ENCODE data around the gene SENP6.
"Not testable (repeated sequence)": the region's sequence is repeated elsewhere in the genome, so short reads cannot be mapped to it uniquely, and the experiment has no call there.

SENP6 gene

DNA sequence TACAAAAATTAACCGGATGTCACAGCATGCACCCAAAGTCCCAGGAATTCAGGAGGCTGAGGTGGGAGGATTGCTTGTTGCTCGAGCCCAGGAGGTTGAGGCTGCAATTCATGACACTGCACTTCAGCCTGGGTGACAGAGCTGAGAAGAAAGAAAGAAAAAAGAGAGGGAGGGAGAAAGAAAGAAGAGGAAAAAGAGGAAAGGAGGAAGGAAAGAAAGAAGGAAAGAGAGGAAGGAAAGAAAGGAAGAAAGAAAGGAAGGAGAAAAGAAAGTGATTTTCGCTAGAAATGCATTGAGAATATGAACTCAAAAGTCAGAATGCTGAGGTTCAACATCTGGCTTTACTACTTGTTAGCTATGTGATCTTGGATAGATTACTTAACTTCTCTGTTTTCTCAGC lies 6.6 kb downstream of the SENP6 start:
- DNase-seq (ENCODE audit: low read depth in 2 of 2), result no peak

- no peak for DNase-seq (ENCODE audit: low read depth in 2 of 2)
Observed at GRCh38 chr6:75608956-75609533, 7.4 kb downstream of the SENP6 start.

DNA sequence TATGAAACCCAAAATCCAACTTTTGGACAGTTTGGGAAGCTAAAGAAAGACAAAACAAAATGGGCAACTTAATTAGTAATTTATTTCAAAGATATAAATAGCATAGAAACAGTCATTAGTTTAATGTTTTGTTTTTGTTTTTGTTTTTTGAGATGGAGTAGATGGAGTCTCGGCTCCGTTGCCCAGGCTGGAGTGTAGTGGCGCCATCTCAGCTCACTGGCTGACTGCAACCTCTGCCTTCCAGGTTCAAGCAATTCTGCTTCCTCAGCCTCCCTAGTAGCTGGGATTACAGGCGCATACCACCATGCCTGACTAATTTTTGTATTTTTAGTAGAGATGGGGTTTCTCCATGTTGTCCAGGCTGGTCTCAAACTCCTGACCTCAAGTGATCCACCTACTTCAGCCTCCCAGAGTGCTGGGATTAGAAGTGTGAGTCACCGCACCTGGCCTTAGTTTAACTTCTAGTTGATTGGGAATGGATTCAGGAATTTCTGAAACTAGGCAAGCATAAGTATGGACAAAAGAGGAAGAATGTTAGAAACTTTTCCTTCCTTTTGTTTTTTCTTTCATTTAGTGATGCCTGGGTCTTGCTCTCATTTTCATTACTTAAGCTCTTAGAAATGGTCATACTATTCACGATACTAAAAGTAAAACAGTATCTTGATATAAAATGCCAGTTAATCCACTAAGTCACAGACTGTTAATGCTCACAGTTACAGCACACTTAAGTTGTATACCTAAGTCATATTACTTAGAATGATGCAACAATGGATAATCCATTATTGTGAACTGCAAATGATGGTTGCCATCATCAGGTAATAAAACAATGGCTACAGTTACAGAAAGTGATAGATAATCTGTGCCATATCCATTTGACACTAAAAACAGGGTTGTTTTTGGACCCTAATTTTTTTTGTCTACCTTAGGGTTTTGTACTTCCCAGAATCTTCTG lies 8.2 kb downstream of the SENP6 start:
- DNase-seq (ENCODE audit: low read depth in 2 of 2), result no peak

DNA sequence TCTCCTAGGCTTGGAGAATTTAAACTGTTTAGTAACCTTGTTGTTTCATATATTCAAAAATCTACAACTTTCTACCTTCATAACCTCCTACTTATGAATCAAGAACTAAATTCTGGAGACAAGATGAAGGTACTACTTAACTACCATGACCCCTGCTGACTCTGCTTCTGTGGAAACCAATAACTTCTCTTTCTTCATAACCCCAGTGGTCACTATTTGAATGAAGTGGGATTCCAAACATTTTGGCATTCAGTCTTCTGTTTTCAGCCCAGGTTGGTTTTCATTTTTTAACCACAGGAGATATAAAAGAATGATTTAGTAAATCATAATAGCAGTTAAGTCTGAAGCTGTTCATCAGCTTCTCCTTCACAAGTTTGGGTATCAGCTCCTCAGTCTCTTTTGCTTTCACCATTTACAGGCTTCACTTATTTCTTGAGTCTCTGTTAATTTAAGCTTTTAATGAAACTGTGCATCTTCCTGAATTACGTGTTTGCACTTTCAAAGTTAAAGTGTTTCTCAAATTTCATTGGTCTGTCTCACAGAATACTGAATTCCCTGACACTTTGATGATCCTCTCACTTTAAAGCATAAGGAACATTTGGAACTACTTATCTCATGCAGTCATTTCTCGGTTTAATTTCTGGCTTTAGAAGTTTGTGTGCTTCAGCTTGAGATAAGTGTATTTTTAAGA lies 9.5 kb downstream of the SENP6 start:
- no peak for DNase-seq (ENCODE audit: low read depth in 2 of 2)

DNA sequence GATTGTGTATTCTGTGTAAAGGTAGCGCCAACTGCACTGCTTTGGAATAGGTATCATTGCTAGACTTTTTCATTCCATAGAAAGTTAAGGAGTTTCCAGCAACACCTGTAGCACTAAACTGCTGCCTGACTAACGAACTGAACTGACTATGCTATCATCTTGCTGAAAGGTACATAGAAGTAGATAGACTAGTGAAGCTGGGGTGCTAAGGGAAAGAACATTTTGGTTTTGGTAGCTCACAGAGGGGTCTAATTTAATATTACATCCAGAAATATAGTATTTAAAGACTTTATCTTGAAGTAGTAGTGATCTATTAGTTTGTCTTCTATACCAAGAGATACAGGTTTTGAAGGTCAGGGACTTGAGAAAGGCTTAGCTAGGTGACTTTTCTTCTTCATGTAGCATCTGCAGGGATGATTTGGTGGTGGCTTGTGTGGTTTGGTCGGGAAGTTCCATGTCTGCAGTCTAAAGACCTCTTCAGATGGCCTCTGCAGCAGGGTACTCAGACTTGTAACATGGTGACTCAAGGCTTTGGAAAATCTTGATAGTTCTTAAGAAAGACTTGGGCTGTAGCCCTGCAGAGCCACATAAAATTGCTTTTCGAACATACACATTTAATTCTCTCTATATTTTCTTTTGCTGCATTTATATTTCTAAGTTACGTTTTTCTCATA lies 10.2 kb downstream of the SENP6 start:
- DNase-seq (ENCODE audit: low read depth in 2 of 2), result peak; percentile 4 to 18

GRCh38 chr6:75612434-75612833 lies 10.8 kb downstream of the SENP6 start:
- no peak for DNase-seq (ENCODE audit: low read depth in 2 of 2)

GRCh38 chr6:75613056-75613501 lies 11.4 kb downstream of the SENP6 start:
- no peak for DNase-seq (ENCODE audit: low read depth in 2 of 2)

- no peak for DNase-seq (ENCODE audit: low read depth in 2 of 2)
Observed at GRCh38 chr6:75618437-75618836, 16.8 kb downstream of the SENP6 start.

GRCh38 chr6:75619230-75619899 lies 17.7 kb downstream of the SENP6 start:
- DNase-seq (ENCODE audit: low read depth in 2 of 2), result no peak

DNA sequence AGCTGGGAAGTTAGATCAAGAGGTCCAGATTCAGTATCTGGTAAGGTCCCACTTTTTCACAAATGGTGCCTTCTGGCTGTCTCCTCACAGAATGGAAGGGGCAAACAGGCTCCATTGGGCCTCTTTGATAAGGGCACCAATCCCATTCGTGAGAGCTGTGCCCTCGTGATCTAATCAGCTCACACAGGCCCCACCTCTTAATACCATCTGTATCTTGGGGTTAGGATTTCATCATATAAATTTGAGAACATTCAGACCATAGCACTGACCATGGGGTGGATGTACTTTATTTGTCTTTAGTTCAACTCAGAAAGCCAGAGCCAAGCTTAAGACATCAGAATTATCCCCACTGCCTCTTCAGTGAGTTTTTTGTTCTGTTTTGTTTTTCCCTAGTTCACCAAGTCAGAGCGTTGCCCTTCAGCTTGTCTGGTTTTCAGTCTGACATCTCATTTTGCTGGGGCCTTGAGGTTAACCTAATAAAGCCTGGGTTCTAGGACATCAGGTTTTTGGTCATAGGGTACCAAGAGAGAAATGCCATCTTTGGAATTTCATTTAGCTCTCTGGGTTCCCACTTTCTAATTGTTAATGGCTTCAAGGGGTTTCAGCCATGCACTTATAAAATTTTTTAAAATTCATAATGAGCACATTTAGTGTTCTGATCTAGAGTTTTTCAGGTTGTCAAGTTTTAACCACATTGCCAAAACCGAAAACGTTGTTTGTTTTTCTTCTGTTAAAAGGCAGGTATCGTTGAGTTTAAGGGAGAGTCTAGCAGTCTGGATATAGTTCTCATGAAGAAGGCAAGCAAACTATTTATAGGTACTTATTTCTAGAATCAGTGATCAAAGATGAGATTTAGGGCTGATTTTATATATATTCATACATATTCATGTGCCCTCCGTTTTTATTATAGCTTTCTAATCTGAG lies 19.0 kb downstream of the SENP6 start:
- no peak for DNase-seq (ENCODE audit: low read depth in 2 of 2)

- DNase-seq (ENCODE audit: low read depth in 2 of 2), result no peak
Observed at GRCh38 chr6:75621846-75622245, 20.2 kb downstream of the SENP6 start.

GRCh38 chr6:75623491-75623890 lies 21.8 kb downstream of the SENP6 start:
- DNase-seq (ENCODE audit: low read depth in 2 of 2), result no peak

- no peak for DNase-seq (ENCODE audit: low read depth in 2 of 2)
Observed at GRCh38 chr6:75624335-75624734, 22.7 kb downstream of the SENP6 start.

DNA sequence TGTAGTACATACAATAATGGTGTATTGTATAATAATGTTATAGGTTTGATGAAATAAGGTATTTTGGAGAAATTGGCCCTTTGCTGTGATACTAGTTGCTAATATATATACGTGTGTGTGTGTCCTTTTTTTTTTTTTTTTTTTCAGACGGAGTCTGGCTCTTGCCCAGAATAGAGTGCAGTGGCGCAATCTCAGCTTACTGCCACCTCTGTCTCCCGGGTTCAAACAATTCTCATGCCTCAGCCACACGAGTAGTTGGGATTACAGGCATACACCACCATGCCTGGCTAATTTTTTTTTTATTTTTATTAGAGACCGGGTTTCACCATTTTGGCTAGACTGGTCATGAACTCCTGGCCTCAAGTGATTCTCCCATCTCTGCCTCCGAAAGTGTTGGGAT lies 23.3 kb downstream of the SENP6 start:
- no peak for DNase-seq (ENCODE audit: low read depth in 2 of 2)

DNA sequence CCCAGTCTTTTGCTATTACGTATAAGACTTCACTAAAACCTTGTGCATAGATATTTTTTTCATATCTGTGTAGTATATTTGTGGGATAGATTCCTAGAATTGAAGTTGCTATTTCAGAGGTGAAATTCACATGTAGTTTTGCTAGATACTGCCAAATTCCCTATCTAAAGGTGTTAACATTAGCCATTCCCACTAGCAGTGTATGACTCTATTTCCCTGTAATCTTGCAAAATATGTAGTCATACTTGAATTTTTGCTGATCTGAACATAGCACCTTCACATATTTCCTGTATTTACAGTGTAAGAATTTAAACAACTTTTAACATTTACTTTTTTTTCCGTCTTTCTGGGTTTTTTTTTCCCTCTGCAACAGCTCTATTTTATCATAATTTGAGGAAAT lies 24.9 kb downstream of the SENP6 start:
- DNase-seq (ENCODE audit: low read depth in 2 of 2), result no peak

DNA sequence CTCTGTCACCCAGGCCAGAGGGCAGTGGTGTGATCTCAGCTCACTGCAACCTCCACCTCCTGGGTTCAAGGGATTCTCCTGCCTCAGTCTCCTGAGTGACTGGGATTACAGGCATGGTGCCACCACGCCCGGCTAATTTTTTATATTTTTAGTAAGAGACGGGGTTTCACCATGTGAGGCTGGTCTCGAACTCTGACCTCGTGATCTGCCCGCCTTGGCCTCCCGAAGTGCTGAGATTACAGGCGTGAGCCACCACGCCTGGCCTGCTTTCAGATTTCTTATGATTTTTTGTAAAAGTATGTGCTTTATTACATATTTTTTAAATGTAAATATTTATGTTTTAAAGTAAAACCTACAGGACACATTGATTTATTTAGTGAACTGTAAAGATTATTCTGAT lies 26.0 kb downstream of the SENP6 start:
- DNase-seq (ENCODE audit: low read depth in 2 of 2), result not testable (repeated sequence)

- no peak for DNase-seq (ENCODE audit: low read depth in 2 of 2)
Observed at GRCh38 chr6:75631859-75632635, 30.4 kb downstream of the SENP6 start.

DNA sequence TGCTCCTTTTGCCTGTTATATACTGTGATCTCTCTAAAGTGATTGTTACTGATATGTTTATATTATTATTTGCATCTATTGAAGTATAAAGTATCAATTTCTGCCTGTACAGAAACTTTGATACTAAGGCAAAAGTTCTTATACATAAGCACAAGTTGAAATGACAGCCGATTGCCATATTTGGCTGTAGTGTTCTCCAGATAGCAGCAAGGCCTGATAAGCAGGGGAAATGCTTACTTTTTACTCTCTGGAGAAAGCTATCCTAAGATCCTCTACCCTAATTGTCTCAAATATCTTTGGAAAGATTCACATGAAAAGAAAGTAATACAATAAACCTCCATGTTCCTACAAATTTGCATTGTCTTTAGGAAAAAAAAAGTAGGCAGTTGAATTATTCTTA lies 31.4 kb downstream of the SENP6 start:
- DNase-seq (ENCODE audit: low read depth in 2 of 2), result no peak

- no peak for DNase-seq (ENCODE audit: low read depth in 2 of 2)
Observed at GRCh38 chr6:75642311-75642710, 40.6 kb downstream of the SENP6 start.

DNA sequence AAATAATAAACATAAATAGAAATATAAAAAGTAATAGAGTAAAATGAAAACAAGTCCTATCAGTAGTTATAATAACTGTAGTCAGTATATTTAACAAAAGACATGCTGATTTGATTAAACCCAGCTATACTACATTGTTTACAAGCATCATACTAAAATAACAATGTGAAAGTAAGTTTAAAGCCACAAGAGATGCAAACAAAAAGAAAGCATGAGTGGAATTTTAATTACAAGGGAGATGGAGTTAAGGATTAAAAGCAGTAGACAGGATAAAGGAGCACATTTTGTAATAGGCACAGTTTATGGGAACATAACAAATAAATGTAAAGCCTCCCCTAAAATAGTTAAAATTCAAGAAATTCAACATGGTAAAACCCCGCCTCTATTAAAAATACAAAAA lies 41.5 kb downstream of the SENP6 start:
- no peak for DNase-seq (ENCODE audit: low read depth in 2 of 2)

Measured in stimulated activated CD4-positive, alpha-beta T cell treated with anti-CD3 and anti-CD28 coated beads, Interleukin-1b, Interleukin-23, amount 100 ng/mL, for 4 hours (primary cell).